ENCODE data around the gene SDF2L1.

DNA sequence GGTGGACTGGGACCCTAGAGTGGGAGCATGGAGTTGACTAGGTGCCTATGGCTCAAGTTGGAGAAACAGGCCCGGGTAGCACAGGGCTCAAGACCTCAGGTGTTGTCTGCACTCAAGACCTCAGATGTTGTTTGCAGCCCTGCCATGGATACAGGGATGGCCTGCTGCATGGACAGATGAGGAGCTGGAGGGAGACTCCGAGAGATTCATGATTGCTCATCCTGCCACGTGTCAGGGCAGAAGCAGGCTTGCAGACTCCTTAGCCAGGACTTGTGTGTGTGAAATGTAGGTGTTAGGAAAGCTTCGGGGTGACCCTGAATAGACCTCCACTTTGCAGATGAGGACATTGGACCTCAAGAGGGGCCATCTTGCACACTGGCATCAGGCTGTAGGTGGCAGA is 8.6 kb upstream of the SDF2L1 start:
- TF ChIP-seq, protein P1, sequence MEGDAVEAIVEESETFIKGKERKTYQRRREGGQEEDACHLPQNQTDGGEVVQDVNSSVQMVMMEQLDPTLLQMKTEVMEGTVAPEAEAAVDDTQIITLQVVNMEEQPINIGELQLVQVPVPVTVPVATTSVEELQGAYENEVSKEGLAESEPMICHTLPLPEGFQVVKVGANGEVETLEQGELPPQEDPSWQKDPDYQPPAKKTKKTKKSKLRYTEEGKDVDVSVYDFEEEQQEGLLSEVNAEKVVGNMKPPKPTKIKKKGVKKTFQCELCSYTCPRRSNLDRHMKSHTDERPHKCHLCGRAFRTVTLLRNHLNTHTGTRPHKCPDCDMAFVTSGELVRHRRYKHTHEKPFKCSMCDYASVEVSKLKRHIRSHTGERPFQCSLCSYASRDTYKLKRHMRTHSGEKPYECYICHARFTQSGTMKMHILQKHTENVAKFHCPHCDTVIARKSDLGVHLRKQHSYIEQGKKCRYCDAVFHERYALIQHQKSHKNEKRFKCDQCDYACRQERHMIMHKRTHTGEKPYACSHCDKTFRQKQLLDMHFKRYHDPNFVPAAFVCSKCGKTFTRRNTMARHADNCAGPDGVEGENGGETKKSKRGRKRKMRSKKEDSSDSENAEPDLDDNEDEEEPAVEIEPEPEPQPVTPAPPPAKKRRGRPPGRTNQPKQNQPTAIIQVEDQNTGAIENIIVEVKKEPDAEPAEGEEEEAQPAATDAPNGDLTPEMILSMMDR (IDR thresholded peaks at IDR 0.05): no peak
- no peak for TF ChIP-seq POLR2A (IDR thresholded peaks at IDR 0.05)

All from uterus (tissue), 2 donors.